H1 (cell line): ENCODE data around the gene ENTR1. TPM values are rescaled to one million over a fixed set of nuclear protein-coding genes. Genes with fewer than 3 reads are reported as not detected.

Source experiments
- CTCF ChIA-PET: fragments of 300-600 bp; sonication (Branson Sonifier 250); formaldehyde crosslinking; loops from one replicate; lab custom pipeline; 2021; ENCODE audit not compliant: partially characterized antibody; lab: Charles Lee
- POLR2A ChIA-PET: fragments of 300-600 bp; sonication (Branson Sonifier 250); formaldehyde crosslinking; loops from one replicate; lab custom pipeline; 2021; ENCODE audit warnings: inconsistent platforms; ENCODE audit not compliant: partially characterized antibody; lab: Charles Lee
- DNase-seq, 2 experiments: peaks; one replicate each; pipeline versions ENCODE4 v3.0.0 to v3.0.0-alpha.2; 2010 to 2022; ENCODE audit warnings: low spot score in 2 of 2, low read depth in 1 of 2, mixed read lengths in 1 of 2
- FAIRE-seq: peaks from 2 replicates; lab custom pipeline; 2011; peaks lifted over from hg19 to GRCh38; lab: Jason Lieb, UNC
- H2AFZ ChIP-seq: 2 replicates; pipeline ENCODE4 v1.8.1; 2012; ENCODE audit warnings: low read length, inconsistent platforms
- H2AK5ac ChIP-seq: 2 replicates; pipeline ENCODE4 v1.6.1; 2013; ENCODE audit warnings: low read depth, low read length
- H2BK120ac ChIP-seq: replicated peaks from 2 replicates; pipeline ENCODE3; 2013; ENCODE audit warnings: low read depth, low read length, inconsistent platforms
- H2BK12ac ChIP-seq: 2 replicates; pipeline ENCODE4 v1.6.1; 2013; ENCODE audit warnings: low read depth, low read length
- H2BK15ac ChIP-seq: 2 replicates; pipeline ENCODE4 v1.6.1; 2013; ENCODE audit warnings: low read length
- H2BK20ac ChIP-seq: 2 replicates; pipeline ENCODE4 v1.6.1; 2013; ENCODE audit warnings: low read length
- H2BK5ac ChIP-seq: 2 replicates; pipeline ENCODE4 v1.6.1; 2013; ENCODE audit warnings: low read depth, low read length
- H3K14ac ChIP-seq: 2 replicates; pipeline ENCODE4 v1.6.1; 2013; ENCODE audit warnings: inconsistent platforms; ENCODE audit not compliant: insufficient read length
- H3K18ac ChIP-seq: 2 replicates; pipeline ENCODE4 v1.6.1; 2013; ENCODE audit warnings: low read length; ENCODE audit errors: extremely low read depth
- H3K23ac ChIP-seq: 2 replicates; pipeline ENCODE4 v1.6.1; 2013; ENCODE audit warnings: inconsistent platforms; ENCODE audit not compliant: insufficient read length
- H3K23me2 ChIP-seq: 2 replicates; pipeline ENCODE4 v1.6.1; 2013; ENCODE audit warnings: low read depth, low read length
- H3K27ac ChIP-seq: 2 replicates; pipeline ENCODE4 v1.6.1; 2011; ENCODE audit warnings: low read depth, low read length, inconsistent platforms
- H3K27me3 ChIP-seq, 4 experiments: replicated peaks in 1 of 4; 1 replicate in 1 of 4; 2 replicates in 3 of 4; pipeline versions ENCODE4 v1.6.1 to v1.8.1; 2011 to 2013; ENCODE audit warnings: low read length in 3 of 4, mild to moderate bottlenecking in 3 of 4, inconsistent platforms in 2 of 4, mixed read lengths in 2 of 4, moderate library complexity in 1 of 4; ENCODE audit not compliant: control insufficient read depth in 3 of 4, insufficient read depth in 3 of 4; ENCODE audit errors: extremely low read depth in 1 of 4
- H3K36me3 ChIP-seq, 4 experiments: 2 replicates each; pipeline versions ENCODE4 v1.6.1 to v1.8.1; 2011 to 2013; ENCODE audit warnings: mild to moderate bottlenecking in 4 of 4, low read length in 3 of 4, moderate library complexity in 2 of 4, control low read depth in 1 of 4, inconsistent platforms in 1 of 4; ENCODE audit not compliant: insufficient read depth in 4 of 4, control insufficient read depth in 2 of 4
- H3K4ac ChIP-seq: replicated peaks from 2 replicates; pipeline ENCODE3; 2013; ENCODE audit warnings: low read length, low read depth, mixed read lengths, inconsistent platforms; ENCODE audit not compliant: insufficient read length
- H3K4me1 ChIP-seq, 4 experiments: replicated peaks in 1 of 4; 1 replicate in 1 of 4; 2 replicates in 3 of 4; pipeline versions ENCODE4 v1.6.1 to v1.8.1; 2011 to 2013; ENCODE audit warnings: low read length in 3 of 4, inconsistent platforms in 2 of 4, mixed read lengths in 1 of 4; ENCODE audit not compliant: insufficient read depth in 4 of 4, control insufficient read depth in 3 of 4
- H3K4me2 ChIP-seq, 2 experiments: 2 replicates each; pipeline versions ENCODE4 v1.6.1 to v1.8.1; 2011 to 2013; ENCODE audit warnings: low read depth in 2 of 2, low read length in 2 of 2, control low read depth in 1 of 2, inconsistent platforms in 1 of 2, mild to moderate bottlenecking in 1 of 2; ENCODE audit not compliant: insufficient read depth in 1 of 2
- H3K4me3 ChIP-seq, 4 experiments: fragments of 200-600, 300-600 bp in 1 of 4; sonication (generic), shearing (Covaris generic), sonication (Bioruptor Twin) in 1 of 4; 2 replicates each; pipeline versions ENCODE4 v1.5.1 to v1.8.1; 2011 to 2016; ENCODE audit warnings: low read length in 4 of 4, low read depth in 3 of 4, control low read depth in 2 of 4, inconsistent platforms in 2 of 4, mild to moderate bottlenecking in 2 of 4, mixed read lengths in 1 of 4, moderate library complexity in 1 of 4; ENCODE audit not compliant: insufficient read depth in 2 of 4; ENCODE audit errors: extremely low read depth in 1 of 4
- H3K56ac ChIP-seq: replicated peaks from 2 replicates; pipeline ENCODE3; 2013; ENCODE audit warnings: low read depth, mild to moderate bottlenecking, mixed read lengths, low read length, inconsistent platforms; ENCODE audit not compliant: insufficient read length
- H3K79me1 ChIP-seq: 2 replicates; pipeline ENCODE4 v1.6.1; 2013; ENCODE audit warnings: low read depth, low read length, control low read depth
- H3K79me2 ChIP-seq, 2 experiments: 2 replicates each; pipeline versions ENCODE4 v1.6.1 to v1.8.1; 2012 to 2013; ENCODE audit warnings: low read length in 2 of 2, mild to moderate bottlenecking in 2 of 2, inconsistent platforms in 1 of 2; ENCODE audit not compliant: insufficient read depth in 2 of 2, control insufficient read depth in 1 of 2
- H3K9ac ChIP-seq, 4 experiments: replicated peaks in 1 of 4; 1 replicate in 1 of 4; 2 replicates in 3 of 4; pipeline versions ENCODE4 v1.6.1 to v1.8.1; 2011 to 2013; ENCODE audit warnings: low read depth in 3 of 4, low read length in 3 of 4, control low read depth in 2 of 4, mild to moderate bottlenecking in 2 of 4, moderate library complexity in 2 of 4, inconsistent platforms in 1 of 4; ENCODE audit errors: extremely low read depth in 1 of 4
- H3K9me3 ChIP-seq, 2 experiments: 2 replicates each; pipeline versions ENCODE4 v1.6.1 to v1.8.1; 2012 to 2013; ENCODE audit warnings: mild to moderate bottlenecking in 2 of 2, moderate library complexity in 2 of 2, control low read depth in 1 of 2, inconsistent platforms in 1 of 2, low read depth in 1 of 2, low read length in 1 of 2, mixed read lengths in 1 of 2; ENCODE audit not compliant: insufficient read depth in 2 of 2
- H4K20me1 ChIP-seq, 2 experiments: replicated peaks in 1 of 2; 2 replicates each; pipeline versions ENCODE3 to v1.8.1; 2011 to 2013; ENCODE audit warnings: inconsistent platforms in 2 of 2, low read length in 2 of 2, mild to moderate bottlenecking in 1 of 2; ENCODE audit not compliant: insufficient read depth in 2 of 2, control insufficient read depth in 1 of 2
- H4K5ac ChIP-seq: 2 replicates; pipeline ENCODE4 v1.6.1; 2013; ENCODE audit warnings: low read length, low read depth, mixed read lengths, inconsistent platforms; ENCODE audit not compliant: insufficient read length
- H4K8ac ChIP-seq: 2 replicates; pipeline ENCODE4 v1.8.0; 2013; ENCODE audit warnings: mild to moderate bottlenecking, moderate library complexity, low read length, inconsistent platforms; ENCODE audit not compliant: insufficient read depth; ENCODE audit errors: extremely low read depth
- H4K91ac ChIP-seq: replicated peaks from 2 replicates; pipeline ENCODE3; 2013; ENCODE audit warnings: low read length, mixed read lengths, inconsistent platforms; ENCODE audit not compliant: insufficient read length
- CEBPB ChIP-seq: IDR thresholded peaks from 2 replicates; pipeline ENCODE4 v1.6.1; 2012; ENCODE audit warnings: low read depth, low read length
- PHF8 ChIP-seq: fragments of 200-600 bp; sonication (generic); conservative IDR thresholded peaks from 2 replicates; pipeline ENCODE4 v1.7.1; 2012; ENCODE audit warnings: low read depth, mild to moderate bottlenecking, inconsistent platforms, low read length, moderate library complexity
- RNF2 ChIP-seq: fragments of 200-900, 300-1000 bp; sonication (generic); IDR thresholded peaks from 2 replicates; pipeline ENCODE4 v1.7.1; 2016; ENCODE audit warnings: borderline replicate concordance, low read depth, mild to moderate bottlenecking, antibody characterized with exemption, low read length; ENCODE audit not compliant: poor library complexity, severe bottlenecking; ENCODE audit errors: missing control alignments
- TBP ChIP-seq: IDR thresholded peaks from 2 replicates; pipeline ENCODE4 v1.6.1; 2011; ENCODE audit warnings: low read depth, low read length, improper control_type of control experiment
- TCF12 ChIP-seq: IDR thresholded peaks from 2 replicates; pipeline ENCODE4 v1.6.1; 2011; ENCODE audit warnings: low read depth, mild to moderate bottlenecking, low read length
- USF2 ChIP-seq: IDR thresholded peaks from 2 replicates; pipeline ENCODE4 v1.6.1; 2011; ENCODE audit warnings: low read length, improper control_type of control experiment
- YY1 ChIP-seq: IDR thresholded peaks from 2 replicates; pipeline ENCODE4 v1.6.1; 2011; ENCODE audit warnings: low read depth, mild to moderate bottlenecking, low read length
- WGBS, 2 experiments: shearing (Covaris generic) in 1 of 2; methylation state at CpG; one replicate each; pipeline versions ENCODE4 v1.1.6 to v1.1.7; 2013 to 2015; ENCODE audit warnings: low lambda C conversion rate in 2 of 2, mixed read lengths in 2 of 2, inconsistent platforms in 1 of 2, low coverage in 1 of 2, missing lambda C conversion rate in 1 of 2; ENCODE audit not compliant: insufficient replicate concordance in 2 of 2, insufficient coverage in 1 of 2, insufficient read length in 1 of 2; ENCODE audit errors: extremely low coverage in 1 of 2, missing lambda C conversion rate in 1 of 2; 5-methylcytosine and 5-hydroxymethylcytosine counted together
- polyA plus RNA-seq, 7 experiments: library from polyadenylated mRNA; depleted of rRNA in 3 of 7; stranded (reverse) in 5 of 7; unstranded in 2 of 7; fragments of >200 nt in 5 of 7; fragments of 200-250 nt in 2 of 7; gene quantifications; 1 replicate in 5 of 7; 2 replicates in 1 of 7; 4 replicates in 1 of 7; pipeline versions ENCODE4 v1.2.1 to v1.2.3, GENCODE V29; 2011 to 2013; ENCODE audit warnings: missing spikeins in 2 of 7, mixed read lengths in 2 of 7
- total RNA-seq: library from RNA; stranded (reverse); fragmentation: NEBNext Ultra II Directional; extraction: Animal tissue kit (Norgen Biotek cat#: 25700); gene quantifications from 2 replicates; pipeline ENCODE4 v1.2.1, GENCODE V29; 2021

Gene ENTR1
- total and polyA plus RNA-seq, 2 of the 8 experiments (the other 6 are each of a cell fraction or from before 2014, with no cell fraction given), result 65.2 to 102 TPM

GRCh38 chr9:136377341-136378169 lies 32.9 kb downstream of the ENTR1 start:
- no peaks in the 10 kb centered on the region for H3K79me1 ChIP-seq
- H2BK120ac ChIP-seq, result no peak overlapping the region
- no peak overlapping the region for H2BK15ac ChIP-seq
- H3K4me1 ChIP-seq, result no peaks in the 10 kb centered on the region
- ChIA-PET POLR2A (interaction anchor here (0.6 to 6.1 kb wide), 12 partner anchors 9 to 93 kb away, joined by 3 to 38 read pairs (median 5); partner anchors contain the start of genes DNLZ and SNAPC4), CTCF (interaction anchor here (0.7 to 1.7 kb wide), 7 partner anchors 10 to 111 kb away, joined by 3 to 6 read pairs (median 4); partner anchors contain the start of gene DNLZ)
- H4K8ac ChIP-seq, result no peak overlapping the region
- H3K14ac ChIP-seq, result no peak overlapping the region
- H3K56ac ChIP-seq, result no peak overlapping the region
- H4K20me1 ChIP-seq, result peaks cover 5 to 13% of the 10 kb centered on the region in 2 experiments
- TF ChIP-seq PHF8 (no peak), TCF12 (no peak), TBP (no peak), USF2 (no peak), CEBPB (no peak), RNF2 (no peak), YY1 (no peak)
- H2AK5ac ChIP-seq, result no peak overlapping the region
- no peak overlapping the region for H3K4ac ChIP-seq
- no peak overlapping the region for H2BK20ac ChIP-seq
- H3K4me3 ChIP-seq, result no peak overlapping the region
- no peak overlapping the region for H3K18ac ChIP-seq
- no peak overlapping the region for H2BK12ac ChIP-seq
- H3K27ac ChIP-seq, result no peak overlapping the region
- no peaks in the 10 kb centered on the region for H3K9me3 ChIP-seq
- H3K23me2 ChIP-seq, result no peaks in the 10 kb centered on the region
- no peak overlapping the region for H3K9ac ChIP-seq
- H3K79me2 ChIP-seq, result no peaks in the 10 kb centered on the region
- H3K36me3 ChIP-seq, result peaks cover 5 to 39% (median 20%) of the 10 kb centered on the region in 4 experiments; a peak in 7 of 8 replicates
- no peak overlapping the region for H2AFZ ChIP-seq
- no peak overlapping the region for H3K4me2 ChIP-seq
- 92% methylated on average over 25 of the region's 32 CpGs; no CpG with 5 or more reads in 1 of the 2 experiments for WGBS, 2 experiments
- no peak overlapping the region for H4K91ac ChIP-seq
- no peak for FAIRE-seq
- H2BK5ac ChIP-seq, result no peak overlapping the region
- no peak overlapping the region for H3K23ac ChIP-seq
- DNase-seq, result no peak
- no peak overlapping the region for H4K5ac ChIP-seq
- no peaks in the 10 kb centered on the region for H3K27me3 ChIP-seq
